ENCODE data around the gene AOAH.

The AOAH gene

GRCh38 chr7:36723951-36724664 lies at the start of gene AOAH:
Gene AOAH (minus strand): TSS chr7:36724494. CDS start chr7:36724148, 346 bp downstream.
- no peak for DNase-seq (ENCODE audit: low read depth)

- DNase-seq (ENCODE audit: low read depth) = no peak
These were observed 42.2 kb upstream of the AOAH start for GRCh38 chr7:36766451-36766850.

- DNase-seq (ENCODE audit: low read depth) = peak; percentile 4
These were observed 41.3 kb upstream of the AOAH start for GRCh38 chr7:36765605-36766004.

- no peak for DNase-seq (ENCODE audit: low read depth)
These were observed 40.6 kb upstream of the AOAH start for GRCh38 chr7:36764929-36765328.

GRCh38 chr7:36763132-36763816 lies 39.0 kb upstream of the AOAH start:
- DNase-seq (ENCODE audit: low read depth) = peak; percentile 11

GRCh38 chr7:36762394-36762793 lies 38.1 kb upstream of the AOAH start:
- no peak for DNase-seq (ENCODE audit: low read depth)

GRCh38 chr7:36761835-36762234 lies 37.5 kb upstream of the AOAH start:
- no peak for DNase-seq (ENCODE audit: low read depth)

GRCh38 chr7:36760856-36761762 lies 36.8 kb upstream of the AOAH start:
- no peak for DNase-seq (ENCODE audit: low read depth)

GRCh38 chr7:36758879-36759278 lies 34.6 kb upstream of the AOAH start:
- no peak for DNase-seq (ENCODE audit: low read depth)

GRCh38 chr7:36755484-36755883 lies 31.2 kb upstream of the AOAH start:
- no peak for DNase-seq (ENCODE audit: low read depth)

GRCh38 chr7:36752026-36752711 lies 27.9 kb upstream of the AOAH start:
- DNase-seq (ENCODE audit: low read depth) = no peak

- no peak for DNase-seq (ENCODE audit: low read depth)
These were observed 26.2 kb upstream of the AOAH start for GRCh38 chr7:36750451-36750850.

- peak; percentile 11 for DNase-seq (ENCODE audit: low read depth)
These were observed 25.1 kb upstream of the AOAH start for GRCh38 chr7:36749282-36749960.

GRCh38 chr7:36748017-36748487 lies 23.8 kb upstream of the AOAH start:
- DNase-seq (ENCODE audit: low read depth) = no peak

- no peak for DNase-seq (ENCODE audit: low read depth)
These were observed 23.2 kb upstream of the AOAH start for GRCh38 chr7:36747280-36748016.

GRCh38 chr7:36746347-36746746 lies 22.1 kb upstream of the AOAH start:
- no peak for DNase-seq (ENCODE audit: low read depth)

- no peak for DNase-seq (ENCODE audit: low read depth)
These were observed 18.8 kb upstream of the AOAH start for GRCh38 chr7:36742911-36743775.

- no peak for DNase-seq (ENCODE audit: low read depth)
These were observed 17.6 kb upstream of the AOAH start for GRCh38 chr7:36741866-36742265.

- DNase-seq (ENCODE audit: low read depth) = no peak
These were observed 15.1 kb upstream of the AOAH start for GRCh38 chr7:36739351-36739750.

GRCh38 chr7:36736899-36737211 lies 12.6 kb upstream of the AOAH start:
- no peak for DNase-seq (ENCODE audit: low read depth)

Data from ELR (cell line).